OCI-LY3 (cell line): Measurements from ENCODE around the gene CYSTM1.

ENCODE experiments used
- H2AFZ ChIP-seq: fragments of 200-600, 300-600 bp; shearing (Covaris generic); 2 replicates; pipeline ENCODE4 v1.6.0; 2014; ENCODE audit warnings: antibody characterized with exemption, low read depth, low read length
- H3K27ac ChIP-seq: fragments of 200-600, 300-600 bp; sonication (generic); 2 replicates; pipeline ENCODE4 v1.5.1; 2014; ENCODE audit warnings: mild to moderate bottlenecking, low read length, moderate library complexity, mixed read lengths
- H3K27me3 ChIP-seq: fragments of 200-600, 300-600 bp; sonication (generic); 2 replicates; pipeline ENCODE4 v1.6.1; 2014; ENCODE audit warnings: low read depth, low read length, mixed read lengths
- H3K36me3 ChIP-seq: fragments of 200-600, 300-600 bp; sonication (generic); replicated peaks from 2 replicates; pipeline ENCODE3; 2014; ENCODE audit warnings: low read depth, low read length, mixed read lengths
- H3K4me1 ChIP-seq: fragments of 300-600, 200-600 bp; sonication (generic); 2 replicates; pipeline ENCODE4 v1.6.1; 2014; ENCODE audit warnings: low read length, mixed read lengths
- H3K4me2 ChIP-seq: fragments of 200-600, 300-600 bp; sonication (generic); 2 replicates; pipeline ENCODE4 v1.6.1; 2014; ENCODE audit warnings: low read length, mixed read lengths
- H3K4me3 ChIP-seq: fragments of 300-600, 200-600 bp; sonication (generic); 2 replicates; pipeline ENCODE4 v1.5.1; 2014; ENCODE audit warnings: antibody characterized with exemption, mild to moderate bottlenecking, low read length, moderate library complexity
- H3K79me2 ChIP-seq: fragments of 300-600, 200-600 bp; shearing (Covaris generic); 2 replicates; pipeline ENCODE4 v1.6.1; 2014; ENCODE audit warnings: mild to moderate bottlenecking, low read length, mixed read lengths
- H3K9ac ChIP-seq: fragments of 300-600, 200-600 bp; shearing (Covaris generic); 2 replicates; pipeline ENCODE4 v1.6.0; 2014; ENCODE audit warnings: mild to moderate bottlenecking, low read length, moderate library complexity
- H3K9me3 ChIP-seq: fragments of 200-600, 300-600 bp; shearing (Covaris generic); 2 replicates; pipeline ENCODE4 v1.6.1; 2014; ENCODE audit warnings: low read length, mixed read lengths; ENCODE audit not compliant: insufficient read depth
- H4K20me1 ChIP-seq: fragments of 200-600, 300-600 bp; sonication (generic); 2 replicates; pipeline ENCODE4 v1.6.1; 2016; ENCODE audit warnings: low read length, mixed read lengths; ENCODE audit not compliant: insufficient read depth
- EZH2phosphoT487 ChIP-seq: fragments of 200-600 bp; shearing (Covaris generic); IDR thresholded peaks from 2 replicates; pipeline ENCODE4 v1.6.1; 2018; ENCODE audit warnings: antibody characterized with exemption, mixed run types, low read depth
- TF ChIP-seq, protein P1 (sequence below): fragments of 200-600, 300-600 bp; sonication (generic); IDR thresholded peaks from 2 replicates; pipeline ENCODE4 v1.5.1; 2014; ENCODE audit warnings: antibody characterized with exemption, low read length, low read depth

The CYSTM1 gene

GRCh38 chr5:140262221-140262620 is 87.2 kb downstream of the CYSTM1 start:
- H3K4me2 ChIP-seq: no peak overlapping the region
- H3K79me2 ChIP-seq: 0 out of 2 replicates have a peak, but pooled peaks cover 5% of the 10 kb centered on the region
- H4K20me1 ChIP-seq: peaks cover 6% of the 10 kb centered on the region

GRCh38 chr5:140262839-140263238 is 87.9 kb downstream of the CYSTM1 start:
- no peak overlapping the region for H2AFZ ChIP-seq
- H3K27me3 ChIP-seq: no peaks in the 10 kb centered on the region
- no peak overlapping the region for H3K4me2 ChIP-seq
- H3K79me2 ChIP-seq: 0 out of 2 replicates have a peak, but pooled peaks cover 5% of the 10 kb centered on the region
- no peak for TF ChIP-seq EZH2phosphoT487
- TF ChIP-seq, protein P1, sequence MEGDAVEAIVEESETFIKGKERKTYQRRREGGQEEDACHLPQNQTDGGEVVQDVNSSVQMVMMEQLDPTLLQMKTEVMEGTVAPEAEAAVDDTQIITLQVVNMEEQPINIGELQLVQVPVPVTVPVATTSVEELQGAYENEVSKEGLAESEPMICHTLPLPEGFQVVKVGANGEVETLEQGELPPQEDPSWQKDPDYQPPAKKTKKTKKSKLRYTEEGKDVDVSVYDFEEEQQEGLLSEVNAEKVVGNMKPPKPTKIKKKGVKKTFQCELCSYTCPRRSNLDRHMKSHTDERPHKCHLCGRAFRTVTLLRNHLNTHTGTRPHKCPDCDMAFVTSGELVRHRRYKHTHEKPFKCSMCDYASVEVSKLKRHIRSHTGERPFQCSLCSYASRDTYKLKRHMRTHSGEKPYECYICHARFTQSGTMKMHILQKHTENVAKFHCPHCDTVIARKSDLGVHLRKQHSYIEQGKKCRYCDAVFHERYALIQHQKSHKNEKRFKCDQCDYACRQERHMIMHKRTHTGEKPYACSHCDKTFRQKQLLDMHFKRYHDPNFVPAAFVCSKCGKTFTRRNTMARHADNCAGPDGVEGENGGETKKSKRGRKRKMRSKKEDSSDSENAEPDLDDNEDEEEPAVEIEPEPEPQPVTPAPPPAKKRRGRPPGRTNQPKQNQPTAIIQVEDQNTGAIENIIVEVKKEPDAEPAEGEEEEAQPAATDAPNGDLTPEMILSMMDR: no peak
- H3K9ac ChIP-seq: no peak overlapping the region
- H3K27ac ChIP-seq: no peak overlapping the region
- peaks cover 6% of the 10 kb centered on the region for H4K20me1 ChIP-seq
- H3K9me3 ChIP-seq: no peaks in the 10 kb centered on the region
- peaks cover 5% of the 10 kb centered on the region; the same call in 1 of the 2 replicates for H3K4me1 ChIP-seq
- H3K36me3 ChIP-seq: no peaks in the 10 kb centered on the region
- no peak overlapping the region for H3K4me3 ChIP-seq

More at GRCh38 chr5:140262221-140262620, 87.2 kb downstream of the CYSTM1 start:
- Histone ChIP-seq H2AFZ (no peak overlapping the region), H3K4me1 (peaks cover 5% of the 10 kb centered on the region; the same call in 1 of the 2 replicates), H3K27ac (no peak overlapping the region), H3K9me3 (no peaks in the 10 kb centered on the region), H3K9ac (no peak overlapping the region), H3K27me3 (no peaks in the 10 kb centered on the region), H3K4me3 (no peak overlapping the region), H3K36me3 (no peaks in the 10 kb centered on the region)
- TF ChIP-seq, protein P1: no peak
- TF ChIP-seq EZH2phosphoT487: no peak

- Histone ChIP-seq H3K9ac (no peak overlapping the region), H3K4me1 (peaks cover 5% of the 10 kb centered on the region; the same call in 1 of the 2 replicates), H3K4me3 (no peak overlapping the region)
These were observed 90.9 kb downstream of the CYSTM1 start for GRCh38 chr5:140265845-140266244.

GRCh38 chr5:140266471-140267200 is 91.6 kb downstream of the CYSTM1 start:
- Histone ChIP-seq H3K9ac (no peak overlapping the region), H3K79me2 (0 out of 2 replicates have a peak, but pooled peaks cover 5% of the 10 kb centered on the region), H3K4me2 (no peak overlapping the region), H3K4me1 (peaks cover 5% of the 10 kb centered on the region; the same call in 1 of the 2 replicates), H3K36me3 (no peaks in the 10 kb centered on the region), H4K20me1 (peaks cover 6% of the 10 kb centered on the region), H3K27me3 (no peaks in the 10 kb centered on the region), H3K9me3 (no peaks in the 10 kb centered on the region), H2AFZ (no peak overlapping the region), H3K27ac (no peak overlapping the region), H3K4me3 (no peak overlapping the region)
- TF ChIP-seq, protein P1: no peak
- TF ChIP-seq EZH2phosphoT487: no peak

More at GRCh38 chr5:140265845-140266244, 90.9 kb downstream of the CYSTM1 start:
- no peaks in the 10 kb centered on the region for H3K9me3 ChIP-seq
- no peaks in the 10 kb centered on the region for H3K36me3 ChIP-seq
- TF ChIP-seq EZH2phosphoT487: no peak
- TF ChIP-seq, protein P1: no peak
- 0 out of 2 replicates have a peak, but pooled peaks cover 5% of the 10 kb centered on the region for H3K79me2 ChIP-seq
- peaks cover 6% of the 10 kb centered on the region for H4K20me1 ChIP-seq
- no peak overlapping the region for H2AFZ ChIP-seq
- H3K27me3 ChIP-seq: no peaks in the 10 kb centered on the region
- H3K4me2 ChIP-seq: no peak overlapping the region
- no peak overlapping the region for H3K27ac ChIP-seq
